HG03354 (cell line): ENCODE results near the gene LAMB3.
A peak's percentile ranks its signal among the peaks of the same experiment; 100 is the strongest.

ENCODE experiments used
- ATAC-seq: cut with Tn5 transposase; IDR thresholded peaks from one replicate; pipeline ENCODE4 v1.9.1; 2021; ENCODE audit warnings: mild to moderate bottlenecking; ENCODE audit not compliant: unreplicated experiment, poor library complexity, severe bottlenecking

Gene LAMB3

DNA sequence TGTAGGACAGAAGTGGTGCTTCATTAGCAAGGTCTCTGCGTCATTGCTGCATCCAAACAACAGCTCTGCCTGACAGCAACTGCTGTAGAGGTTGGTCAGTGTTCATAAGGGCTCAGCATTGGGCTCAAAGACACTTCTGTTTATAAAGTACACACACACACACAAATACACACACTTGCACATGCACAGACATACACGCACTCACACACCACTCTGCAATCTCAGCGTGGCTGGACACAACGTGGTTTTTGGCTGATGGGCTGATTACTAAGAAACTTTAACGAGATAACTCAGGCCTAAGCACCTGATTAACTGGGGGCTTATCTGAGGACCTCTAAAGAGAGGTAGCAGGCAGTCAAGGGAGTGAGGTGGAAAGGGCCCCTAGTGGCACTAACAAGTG is 48.3 kb downstream of the LAMB3 start:
- no peak for ATAC-seq

- peak; percentile 88 for ATAC-seq
Measured at GRCh38 chr1:209601809-209602657, 50.2 kb downstream of the LAMB3 start.

DNA sequence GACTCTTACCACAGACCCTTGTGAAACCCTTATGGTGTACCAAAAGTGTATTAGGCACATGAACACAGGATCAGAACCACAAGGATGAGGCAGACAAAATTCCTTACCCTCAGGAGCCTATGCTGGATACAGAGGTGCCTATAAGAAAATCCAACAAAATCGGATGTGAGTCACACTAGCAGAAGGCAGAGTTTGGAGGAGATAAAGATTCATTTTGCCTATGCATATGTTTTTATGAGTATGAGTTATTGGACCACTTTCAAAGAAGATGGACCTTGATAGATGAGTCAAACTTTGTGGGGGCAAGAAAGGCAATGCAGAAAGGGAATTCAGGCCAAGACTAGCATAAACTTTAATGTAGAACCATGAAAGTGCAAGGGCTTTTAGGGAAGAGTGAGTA is 51.7 kb downstream of the LAMB3 start:
- no peak for ATAC-seq

DNA sequence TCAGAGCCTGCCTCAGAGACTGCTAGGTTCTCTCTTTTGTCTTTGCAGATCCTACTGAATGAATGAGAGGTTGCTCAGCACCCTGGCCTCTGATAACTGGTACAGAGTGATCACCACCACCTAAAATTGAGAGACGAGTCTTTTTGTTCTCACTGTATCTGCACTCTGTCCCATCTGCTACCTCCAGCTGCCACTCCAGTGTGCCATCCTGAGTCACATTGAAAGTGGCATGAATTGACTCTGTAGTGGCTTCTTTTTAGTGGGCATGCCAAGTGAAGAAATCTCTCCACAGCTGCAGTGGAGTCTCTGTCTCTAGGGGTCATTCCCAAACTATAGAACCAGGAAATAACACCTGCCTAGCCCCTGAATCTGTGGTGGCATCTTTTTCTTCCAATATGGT is 54.0 kb downstream of the LAMB3 start:
- no peak for ATAC-seq

GRCh38 chr1:209597499-209597898 is 54.7 kb downstream of the LAMB3 start:
- ATAC-seq = no peak

DNA sequence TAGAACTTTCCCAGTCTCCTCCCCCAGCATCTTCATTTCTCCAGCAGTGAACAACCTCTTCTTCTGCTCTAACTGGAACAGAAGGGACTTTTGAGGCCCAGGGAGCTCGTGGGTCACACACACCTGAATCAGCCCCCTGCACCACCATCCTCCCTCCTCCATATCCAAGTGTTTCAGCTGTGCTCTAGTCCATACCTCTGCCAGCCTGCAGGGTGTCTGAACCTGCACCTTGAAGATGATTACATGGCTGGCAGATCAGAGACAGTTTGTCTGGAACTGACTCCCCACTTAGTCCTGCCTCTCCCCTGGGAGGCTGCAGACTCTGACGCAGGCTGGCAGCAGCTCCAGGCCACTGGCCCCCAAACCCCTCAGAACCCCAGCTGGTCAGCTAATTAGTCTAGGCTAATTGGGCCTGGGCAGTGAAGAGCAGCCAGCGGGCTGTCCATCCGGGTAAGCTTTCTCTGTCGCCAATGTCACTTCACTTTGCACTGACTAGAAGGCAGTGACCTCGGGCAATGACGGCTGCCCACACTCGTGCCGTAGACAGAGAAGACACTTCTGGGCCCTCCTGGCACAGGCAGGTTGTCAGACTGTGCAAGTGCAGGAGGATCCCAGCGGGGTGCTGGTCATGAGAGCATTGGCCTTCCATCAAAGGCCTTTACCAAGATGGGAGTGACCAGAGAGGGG is 56.5 kb downstream of the LAMB3 start:
- no peak for ATAC-seq

GRCh38 chr1:209595028-209595427 is 57.2 kb downstream of the LAMB3 start:
- no peak for ATAC-seq

DNA sequence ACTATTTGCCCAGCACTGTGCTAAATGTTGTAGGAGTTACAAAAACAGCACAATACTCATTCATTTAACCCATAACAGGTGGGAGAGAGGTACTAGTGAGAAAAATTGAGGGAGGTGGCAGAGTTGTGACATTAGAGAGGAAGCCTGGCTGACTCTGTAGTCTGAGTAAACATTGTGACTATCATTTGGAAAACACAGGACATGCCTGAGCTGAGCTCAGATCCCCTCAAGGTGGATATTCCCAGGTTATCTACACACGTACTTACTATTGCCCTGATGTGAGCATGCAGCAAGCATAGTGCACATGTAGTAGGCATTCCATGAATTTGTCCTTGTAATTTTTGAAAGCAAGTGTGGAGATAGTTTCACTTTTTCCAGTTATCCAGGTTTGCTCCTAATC is 57.8 kb downstream of the LAMB3 start:
- no peak for ATAC-seq

DNA sequence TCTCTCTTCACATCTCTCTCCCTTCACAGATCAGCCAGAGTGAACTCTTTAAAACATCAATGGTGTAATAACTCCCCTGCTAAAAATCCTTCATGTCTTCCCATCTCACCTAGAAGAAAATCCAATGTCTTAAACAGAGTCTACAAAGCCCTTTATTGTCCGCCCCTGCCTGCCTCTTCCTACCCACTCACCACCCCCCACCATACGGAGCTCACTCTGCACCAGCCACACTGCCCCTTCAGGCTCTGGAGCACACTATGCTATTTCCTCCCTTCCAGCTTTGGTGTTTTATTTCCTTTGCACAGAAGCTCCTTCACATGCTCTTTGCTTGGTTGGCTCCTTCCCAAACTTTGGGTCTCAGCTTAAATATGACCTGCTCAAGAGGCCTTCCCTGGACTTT is 58.5 kb downstream of the LAMB3 start:
- no peak for ATAC-seq

DNA sequence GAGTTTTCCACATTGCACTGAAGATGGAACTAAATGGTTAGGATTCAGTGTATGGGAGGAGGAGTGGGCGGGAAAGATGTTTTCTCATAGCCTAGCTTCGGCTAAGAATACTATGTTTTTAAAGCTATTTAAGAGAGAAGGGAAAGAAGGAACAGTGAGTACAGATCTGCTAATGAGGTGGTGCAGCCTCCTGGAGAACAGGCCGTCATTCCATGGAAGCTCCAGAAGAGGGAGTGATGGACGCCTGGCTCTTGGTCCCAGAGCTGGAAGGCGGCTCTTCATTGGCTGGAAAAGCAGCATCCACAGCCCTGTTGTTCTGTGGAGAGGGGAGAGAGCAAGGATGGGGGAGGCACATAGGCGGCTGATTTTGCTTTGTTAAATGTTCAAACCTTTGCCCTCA is 61.8 kb downstream of the LAMB3 start:
- no peak for ATAC-seq

DNA sequence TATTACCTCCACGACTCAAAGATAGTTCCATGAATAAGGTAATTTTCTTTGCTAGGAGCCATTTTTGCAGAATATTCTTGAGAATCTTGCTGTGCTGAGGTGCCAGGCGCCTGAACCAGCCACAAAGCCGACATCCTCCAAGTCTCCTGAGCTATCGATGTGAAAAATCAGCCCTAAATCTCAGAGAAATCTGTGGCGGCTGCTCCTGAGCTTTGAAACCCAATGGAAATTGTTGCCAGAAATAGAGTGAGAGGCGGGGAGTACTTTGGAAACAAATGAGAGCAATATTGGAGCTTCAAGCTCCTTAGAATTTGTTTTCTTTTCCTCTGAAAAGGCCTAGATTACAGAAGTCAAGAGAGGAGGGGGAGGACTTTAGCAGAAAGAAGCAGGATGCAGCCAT is 62.4 kb downstream of the LAMB3 start:
- ATAC-seq = no peak

DNA sequence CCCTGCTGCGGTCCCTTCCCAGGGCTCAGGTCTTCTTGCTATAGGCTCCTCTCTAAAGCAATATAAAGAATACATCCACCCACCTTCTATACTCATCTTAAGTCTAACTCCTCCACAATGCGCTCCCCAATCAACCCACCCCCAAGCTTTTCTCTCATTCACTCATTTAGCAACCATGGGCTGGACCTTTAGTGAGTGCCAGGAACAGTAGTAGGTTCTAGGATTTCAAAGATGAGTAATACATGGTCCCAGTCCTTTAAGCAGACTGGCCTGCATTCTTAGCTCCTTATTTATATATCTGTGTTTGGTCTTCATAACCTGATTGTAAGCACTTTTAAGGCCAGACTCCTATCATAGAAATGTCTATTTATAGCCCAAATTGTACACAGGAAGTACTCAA is 62.8 kb downstream of the LAMB3 start:
- no peak for ATAC-seq

DNA sequence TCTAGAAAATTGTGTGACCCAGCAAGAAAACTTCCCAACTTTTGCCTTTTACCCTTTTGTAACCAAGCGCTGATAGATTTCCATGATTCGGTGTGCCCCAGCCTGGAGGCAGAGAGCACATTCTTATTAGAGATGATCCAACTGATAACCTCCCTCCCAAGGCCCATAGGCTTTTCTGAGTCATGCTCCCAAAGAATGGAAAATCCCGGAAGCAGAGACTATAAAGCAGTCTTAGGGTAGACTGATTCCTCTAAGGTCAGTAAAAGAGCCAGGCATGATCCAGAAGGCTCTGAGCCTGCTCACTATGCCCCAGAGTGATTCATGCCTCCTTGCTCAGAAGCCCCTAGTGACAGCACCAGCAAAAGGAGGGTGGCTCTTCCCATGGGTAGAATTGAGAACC is 64.4 kb downstream of the LAMB3 start:
- no peak for ATAC-seq

DNA sequence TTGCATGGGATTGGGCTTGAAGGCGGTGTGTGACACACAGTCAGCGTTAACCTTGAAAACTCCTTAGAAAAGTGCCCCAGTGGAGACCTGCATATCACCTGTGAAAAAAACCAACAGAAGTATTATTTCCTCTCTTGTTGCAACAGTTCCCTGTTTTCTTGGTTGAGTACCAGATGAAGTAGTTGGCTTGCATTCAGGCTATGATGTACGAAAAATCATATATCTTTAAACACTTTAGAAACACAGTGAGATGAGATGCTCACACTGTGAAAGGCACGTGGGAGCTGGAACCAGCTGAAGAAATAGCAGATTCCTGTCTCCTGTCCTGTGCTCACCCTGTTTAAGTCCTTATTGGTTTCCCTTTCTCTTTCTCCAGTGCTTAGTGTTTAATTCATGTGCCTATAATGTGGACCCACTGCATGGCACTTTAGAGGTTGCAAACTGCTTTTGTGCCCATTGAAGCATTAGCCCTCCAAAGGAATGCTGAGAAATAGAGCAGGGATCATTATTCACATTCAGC is 65.9 kb downstream of the LAMB3 start:
- ATAC-seq = no peak

DNA sequence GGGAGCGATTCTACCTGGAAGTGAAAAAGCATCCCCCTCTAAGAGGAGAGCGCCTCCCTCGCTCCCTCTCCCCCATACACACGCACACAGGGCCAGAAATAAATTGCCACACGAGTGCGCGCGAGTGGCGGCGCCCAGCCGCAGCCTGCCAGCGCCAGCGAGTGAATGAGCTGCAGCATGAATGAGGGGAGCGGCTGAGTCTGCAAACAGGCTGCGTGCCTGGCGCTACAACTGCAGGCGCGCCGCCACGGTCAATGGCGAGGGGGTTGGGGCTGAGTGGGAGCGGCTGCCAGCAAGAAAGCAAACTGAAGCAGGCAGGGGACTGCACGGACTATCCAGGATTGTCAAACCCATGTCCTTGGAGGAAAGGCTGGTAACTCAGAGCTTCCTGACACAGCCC is 66.6 kb downstream of the LAMB3 start:
- no peak for ATAC-seq

GRCh38 chr1:209585197-209585596 is 67.0 kb downstream of the LAMB3 start:
- ATAC-seq = no peak

DNA sequence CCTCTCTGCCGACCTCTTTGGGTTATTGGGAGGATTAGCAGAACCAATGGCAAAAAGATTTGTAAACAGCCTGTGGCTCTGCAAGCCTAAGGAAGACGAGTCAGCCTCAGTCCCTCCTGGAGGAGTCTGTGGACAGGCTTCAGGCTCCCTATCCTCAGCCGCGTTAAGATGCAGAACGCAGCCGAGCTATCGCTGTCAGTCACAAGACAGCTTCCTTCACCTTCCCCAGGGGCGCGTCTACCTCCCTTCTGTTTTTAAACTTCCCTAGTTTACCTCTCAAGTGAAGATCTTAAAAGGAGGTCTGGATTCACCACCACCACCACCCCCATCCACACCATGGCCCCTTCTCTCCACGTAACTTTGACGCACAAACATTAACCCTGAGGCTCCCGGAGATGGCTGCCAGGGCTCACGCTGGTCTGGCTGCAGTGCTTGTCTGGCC is 68.0 kb downstream of the LAMB3 start:
- ATAC-seq = no peak

DNA sequence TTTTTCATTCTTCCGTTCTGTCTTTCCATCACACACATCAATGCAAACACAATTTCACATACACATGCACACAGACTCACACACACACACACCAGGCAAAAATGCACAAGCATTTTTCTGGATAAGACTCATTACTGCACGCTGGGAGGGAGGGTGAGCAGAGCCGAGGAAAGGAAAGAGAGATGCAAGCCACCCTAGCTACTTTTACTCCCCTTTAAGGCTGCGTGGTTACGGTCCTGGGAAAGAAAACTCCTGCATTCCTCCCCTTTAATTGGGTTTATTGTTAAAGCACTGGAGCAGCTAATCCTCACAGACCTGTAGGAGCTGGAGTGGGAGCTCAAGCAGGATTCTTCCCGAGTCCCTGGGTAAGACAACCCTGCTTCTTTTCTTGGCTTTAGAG is 68.8 kb downstream of the LAMB3 start, which contains the start of gene CAMK1G:
CAMK1G (plus strand) TSS at position 307 of the 400 bp plus-strand sequence. CDS start 11,270 bp downstream, outside the sequence.
- ATAC-seq = no peak

DNA sequence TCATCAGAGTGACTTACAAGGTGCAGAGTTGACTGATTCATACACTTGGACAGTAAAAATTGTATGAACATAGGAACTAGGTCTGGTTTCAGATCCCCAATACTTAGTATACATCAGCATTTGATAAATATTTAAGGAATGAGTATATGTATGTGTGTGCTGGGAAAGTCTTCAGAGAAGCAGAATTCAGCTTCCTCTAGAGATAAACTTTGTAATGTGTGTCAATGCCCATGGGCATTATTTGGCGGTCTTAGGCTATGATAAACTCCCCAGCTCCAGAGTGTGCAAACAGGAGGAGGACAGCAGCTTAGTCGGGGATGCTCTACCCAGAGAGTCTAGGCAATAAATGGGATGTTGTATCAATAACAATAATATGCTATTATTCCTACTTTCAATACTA is 71.6 kb downstream of the LAMB3 start:
- ATAC-seq = no peak

DNA sequence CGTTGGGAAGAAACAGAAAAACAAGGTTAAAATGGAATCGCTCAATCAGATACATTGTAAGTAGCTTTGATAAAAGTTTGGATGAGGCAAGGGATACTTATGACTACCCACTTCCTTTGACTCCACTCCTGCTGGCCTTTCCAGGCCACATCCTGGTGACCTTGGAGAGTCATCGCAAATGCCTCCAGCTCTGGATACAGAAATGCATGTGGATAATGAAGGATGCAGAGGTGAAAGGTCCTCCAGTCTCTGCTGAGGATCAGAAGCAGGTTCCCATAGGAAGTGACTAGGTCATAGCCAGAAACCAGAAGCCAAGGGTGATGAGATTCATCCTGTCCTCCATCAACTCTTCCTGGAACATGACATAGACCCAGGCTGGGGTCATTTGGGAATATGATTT is 74.9 kb downstream of the LAMB3 start:
- ATAC-seq = no peak
